Caco-2 (cell line): ENCODE measurements around the gene LRRIQ1. TPM values are rescaled to one million over a fixed set of nuclear protein-coding genes. Genes with fewer than 3 reads are reported as not detected.
A peak's percentile ranks its signal among the peaks of the same experiment; 100 is the strongest.

ENCODE experiments used
- BruUV-seq: library from RNA; stranded (reverse); fragments of 400-500 nt; replicated peaks from 2 replicates; lab custom pipeline; 2021; lab: Mats Ljungman, UMichigan
- CTCF ChIA-PET: fragments of 300-600 bp; sonication (Branson Sonifier 250); formaldehyde crosslinking; loops from one replicate; lab custom pipeline; 2022; ENCODE audit warnings: antibody characterized with exemption; lab: Charles Lee
- POLR2A ChIA-PET: fragments of 300-600 bp; sonication (Branson Sonifier 250); formaldehyde crosslinking; loops from one replicate; lab custom pipeline; 2022; ENCODE audit warnings: antibody characterized with exemption; lab: Charles Lee
- DNase-seq, 2 experiments: peaks; one replicate each; pipeline versions ENCODE4 v3.0.0 to v3.0.0-alpha.2; 2020 to 2022
- H3K27me3 ChIP-seq: replicated peaks from 2 replicates; pipeline ENCODE4 v1.6.0; 2011; ENCODE audit warnings: low read length; ENCODE audit not compliant: control insufficient read depth, insufficient read depth
- H3K36me3 ChIP-seq: 2 replicates; pipeline ENCODE4 v1.5.1; 2011; ENCODE audit warnings: low read length; ENCODE audit not compliant: control insufficient read depth, insufficient read depth
- H3K4me1 ChIP-seq: fragments of 250-450 bp; sonication (Bioruptor Pico); 2 replicates; pipeline ENCODE4 v1.5.1; 2020; ENCODE audit warnings: mild to moderate bottlenecking
- H3K4me3 ChIP-seq: 2 replicates; pipeline ENCODE4 v1.5.1; 2011; ENCODE audit warnings: low read depth, mild to moderate bottlenecking, control low read depth, low read length
- H3K9me3 ChIP-seq: fragments of 250-450 bp; sonication (Bioruptor Pico); 2 replicates; pipeline ENCODE4 v1.5.1; 2020; ENCODE audit warnings: mild to moderate bottlenecking, moderate library complexity
- H3K27ac Mint-ChIP-seq: one replicate; pipeline ENCODE4 v1.8.0; 2022; ENCODE audit warnings: mixed read lengths; ENCODE audit not compliant: unreplicated experiment
- H3K27me3 Mint-ChIP-seq: one replicate; pipeline ENCODE4 v1.8.0; 2022; ENCODE audit warnings: mixed read lengths; ENCODE audit not compliant: insufficient read depth, unreplicated experiment
- H3K36me3 Mint-ChIP-seq: one replicate; pipeline ENCODE4 v1.8.0; 2022; ENCODE audit warnings: mild to moderate bottlenecking, mixed read lengths; ENCODE audit not compliant: insufficient read depth, unreplicated experiment
- H3K4me1 Mint-ChIP-seq: one replicate; pipeline ENCODE4 v1.8.0; 2022; ENCODE audit warnings: low read depth, mixed read lengths; ENCODE audit not compliant: unreplicated experiment
- H3K4me3 Mint-ChIP-seq: one replicate; pipeline ENCODE4 v1.8.0; 2022; ENCODE audit warnings: mild to moderate bottlenecking, moderate library complexity, mixed read lengths; ENCODE audit not compliant: unreplicated experiment
- H3K9me3 Mint-ChIP-seq: one replicate; pipeline ENCODE4 v1.8.0; 2022; ENCODE audit warnings: mixed read lengths; ENCODE audit not compliant: unreplicated experiment
- intact Hi-C: fragments of 100-400 bp; cut with micrococcal nuclease; formaldehyde crosslinking; loops from one replicate; pipeline ENCODE4 v1.10.0; 2022; ENCODE audit not compliant: unreplicated experiment
- total RNA-seq: library from RNA; stranded (reverse); gene quantifications from 2 replicates; pipeline ENCODE4 v1.2.3, GENCODE V29; 2022
- TF ChIP-seq, protein P1 (sequence below), 2 experiments: fragments of 200-600 bp in 1 of 2; IDR thresholded peaks; 1 replicate in 1 of 2; 2 replicates in 1 of 2; pipeline versions ENCODE4 v1.5.1 to v1.8.0; 2011 to 2022; ENCODE audit warnings: antibody characterized with exemption in 1 of 2, control low read depth in 1 of 2, inconsistent platforms in 1 of 2, low read depth in 1 of 2, low read length in 1 of 2, mild to moderate bottlenecking in 1 of 2, moderate library complexity in 1 of 2; ENCODE audit not compliant: insufficient read depth in 1 of 2, severe bottlenecking in 1 of 2, unreplicated experiment in 1 of 2

Gene LRRIQ1
- total RNA-seq, 1 experiment from 2014 or later, result not detected

- Histone ChIP-seq H3K27me3 (no peaks in the 10 kb centered on the region), H3K9me3 (no peaks in the 10 kb centered on the region), H3K36me3 (no peaks in the 10 kb centered on the region), H3K4me1 (peaks cover 5% of the 10 kb centered on the region; the same call in 1 of the 2 replicates), H3K4me3 (no peak overlapping the region)
- Mint-ChIP-seq H3K4me1 (no peaks in the 10 kb centered on the region), H3K27ac (no peak overlapping the region), H3K9me3 (no peaks in the 10 kb centered on the region), H3K4me3 (no peak overlapping the region), H3K36me3 (no peaks in the 10 kb centered on the region), H3K27me3 (no peaks in the 10 kb centered on the region)
- intact Hi-C loops, result no loop called here
- ChIA-PET POLR2A (no interaction called here), CTCF (no interaction called here)
- BruUV-seq, result no TSS peak
- TF ChIP-seq, protein P1, sequence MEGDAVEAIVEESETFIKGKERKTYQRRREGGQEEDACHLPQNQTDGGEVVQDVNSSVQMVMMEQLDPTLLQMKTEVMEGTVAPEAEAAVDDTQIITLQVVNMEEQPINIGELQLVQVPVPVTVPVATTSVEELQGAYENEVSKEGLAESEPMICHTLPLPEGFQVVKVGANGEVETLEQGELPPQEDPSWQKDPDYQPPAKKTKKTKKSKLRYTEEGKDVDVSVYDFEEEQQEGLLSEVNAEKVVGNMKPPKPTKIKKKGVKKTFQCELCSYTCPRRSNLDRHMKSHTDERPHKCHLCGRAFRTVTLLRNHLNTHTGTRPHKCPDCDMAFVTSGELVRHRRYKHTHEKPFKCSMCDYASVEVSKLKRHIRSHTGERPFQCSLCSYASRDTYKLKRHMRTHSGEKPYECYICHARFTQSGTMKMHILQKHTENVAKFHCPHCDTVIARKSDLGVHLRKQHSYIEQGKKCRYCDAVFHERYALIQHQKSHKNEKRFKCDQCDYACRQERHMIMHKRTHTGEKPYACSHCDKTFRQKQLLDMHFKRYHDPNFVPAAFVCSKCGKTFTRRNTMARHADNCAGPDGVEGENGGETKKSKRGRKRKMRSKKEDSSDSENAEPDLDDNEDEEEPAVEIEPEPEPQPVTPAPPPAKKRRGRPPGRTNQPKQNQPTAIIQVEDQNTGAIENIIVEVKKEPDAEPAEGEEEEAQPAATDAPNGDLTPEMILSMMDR (IDR thresholded peaks at IDR 0.05; ENCODE audit: insufficient read depth in 1 of 2, low read depth in 1 of 2, low read length in 1 of 2, severe bottlenecking in 1 of 2, unreplicated experiment in 1 of 2), result no peak
- no peak for DNase-seq
Measured at GRCh38 chr12:85147331-85147730, 111.2 kb downstream of the LRRIQ1 start.

DNA sequence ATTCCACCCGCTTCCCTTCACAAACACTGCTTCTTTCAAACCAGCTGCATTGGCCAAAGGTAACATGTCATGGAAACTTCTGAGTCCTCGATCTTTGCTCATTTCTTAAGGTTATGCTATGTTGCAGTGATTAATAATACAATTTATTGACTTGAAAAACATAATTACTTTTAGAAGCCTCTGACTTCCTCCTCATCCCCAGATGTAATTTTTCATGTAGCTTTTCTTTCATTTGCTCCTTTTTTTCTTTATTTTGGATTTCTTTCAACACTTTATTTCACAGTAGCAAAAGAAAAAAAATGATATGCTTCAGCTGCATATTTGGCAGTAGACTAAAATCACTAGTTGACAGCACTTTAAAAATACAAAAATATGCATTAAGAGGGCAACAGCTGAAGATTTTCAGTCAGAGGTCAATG lies 116.2 kb downstream of the LRRIQ1 start:
- H3K27me3 ChIP-seq, result no peaks in the 10 kb centered on the region
- Mint-ChIP-seq H3K4me1 (no peaks in the 10 kb centered on the region), H3K27ac (no peak overlapping the region), H3K27me3 (no peaks in the 10 kb centered on the region), H3K36me3 (no peaks in the 10 kb centered on the region), H3K9me3 (no peaks in the 10 kb centered on the region), H3K4me3 (no peak overlapping the region)
- H3K9me3 ChIP-seq, result no peaks in the 10 kb centered on the region
- no peak for DNase-seq
- no peak overlapping the region for H3K4me3 ChIP-seq
- H3K36me3 ChIP-seq, result no peaks in the 10 kb centered on the region
- POLR2A ChIA-PET, result no interaction called here
- H3K4me1 ChIP-seq, result no peaks in the 10 kb centered on the region
- CTCF ChIA-PET, result no interaction called here
- BruUV-seq, result no TSS peak
- TF ChIP-seq, protein P1 (IDR thresholded peaks at IDR 0.05; ENCODE audit: insufficient read depth in 1 of 2, low read depth in 1 of 2, low read length in 1 of 2, severe bottlenecking in 1 of 2, unreplicated experiment in 1 of 2), result no peak
- intact Hi-C loops, result no loop called here

GRCh38 chr12:85155791-85156190 lies 119.6 kb downstream of the LRRIQ1 start:
- intact Hi-C loops, result loop anchor here (1.0 to 5.0 kb wide), 3 partner anchors 78 to 765 kb away; no protein-coding TSS in a partner anchor
- no peak for DNase-seq
- POLR2A ChIA-PET, result no interaction called here
- TF ChIP-seq, protein P1 (IDR thresholded peaks at IDR 0.05; ENCODE audit: insufficient read depth in 1 of 2, low read depth in 1 of 2, low read length in 1 of 2, severe bottlenecking in 1 of 2, unreplicated experiment in 1 of 2), result peak; percentile 11 to 16
- H3K36me3 Mint-ChIP-seq, result no peaks in the 10 kb centered on the region
- Histone ChIP-seq H3K4me3 (no peak overlapping the region), H3K27me3 (no peaks in the 10 kb centered on the region), H3K4me1 (no peaks in the 10 kb centered on the region), H3K36me3 (no peaks in the 10 kb centered on the region), H3K9me3 (no peaks in the 10 kb centered on the region)
- H3K4me3 Mint-ChIP-seq, result no peak overlapping the region
- no peaks in the 10 kb centered on the region for H3K9me3 Mint-ChIP-seq
- no TSS peak for BruUV-seq
- H3K27me3 Mint-ChIP-seq, result no peaks in the 10 kb centered on the region
- CTCF ChIA-PET, result no interaction called here
- H3K27ac Mint-ChIP-seq, result no peak overlapping the region
- no peaks in the 10 kb centered on the region for H3K4me1 Mint-ChIP-seq
